CD14-positive monocyte (primary cell): Measurements from ENCODE around the gene HID1. TPM values are rescaled to one million over a fixed set of nuclear protein-coding genes. Genes with fewer than 3 reads are reported as not detected.
A peak's percentile ranks its signal among the peaks of the same experiment; 100 is the strongest.

Source experiments
- DNase-seq, 3 donors: peaks; one replicate each; pipeline ENCODE4 v3.0.0-alpha.2; 2011 to 2022
- H2AFZ ChIP-seq: 2 replicates; pipeline ENCODE4 v1.6.0; 2012; ENCODE audit warnings: mild to moderate bottlenecking, low read depth, low read length, inconsistent platforms; ENCODE audit not compliant: insufficient read depth, poor library complexity, severe bottlenecking
- H3K27ac ChIP-seq, 2 donors: 1 replicate in 1 of 2; 2 replicates in 1 of 2; pipeline ENCODE4 v1.5.1; 2012 to 2013; ENCODE audit warnings: low read length in 2 of 2, control low read depth in 1 of 2, inconsistent platforms in 1 of 2, low read depth in 1 of 2, mild to moderate bottlenecking in 1 of 2
- H3K27me3 ChIP-seq, 2 donors: one replicate each; pipeline versions ENCODE4 v1.6.0 to v1.6.1; 2011 to 2013; ENCODE audit warnings: low read length in 2 of 2; ENCODE audit not compliant: control insufficient read depth in 2 of 2, insufficient read depth in 2 of 2
- H3K36me3 ChIP-seq, 2 donors: replicated peaks in 1 of 2; 1 replicate in 1 of 2; 2 replicates in 1 of 2; pipeline versions ENCODE4 v1.5.1 to v1.6.1; 2012 to 2013; ENCODE audit warnings: low read length in 2 of 2, control low read depth in 1 of 2, inconsistent platforms in 1 of 2, mild to moderate bottlenecking in 1 of 2; ENCODE audit not compliant: insufficient read depth in 2 of 2, control insufficient read depth in 1 of 2
- H3K4me1 ChIP-seq, 2 donors: 1 replicate in 1 of 2; 2 replicates in 1 of 2; pipeline versions ENCODE4 v1.5.1 to v1.6.1; 2012 to 2013; ENCODE audit warnings: low read length in 2 of 2, control low read depth in 1 of 2, inconsistent platforms in 1 of 2, mild to moderate bottlenecking in 1 of 2, moderate library complexity in 1 of 2; ENCODE audit not compliant: insufficient read depth in 2 of 2, control insufficient read depth in 1 of 2
- H3K4me2 ChIP-seq: replicated peaks from 2 replicates; pipeline ENCODE3; 2012; ENCODE audit warnings: low read length, moderate library complexity, mild to moderate bottlenecking; ENCODE audit not compliant: poor library complexity, severe bottlenecking; ENCODE audit errors: extremely low read depth
- H3K4me3 ChIP-seq, 3 experiments: fragments of 200-600 bp in 1 of 3; sonication (generic) in 1 of 3; replicated peaks in 1 of 3; 1 replicate in 2 of 3; 2 replicates in 1 of 3; pipeline ENCODE4 v1.5.1; 2011 to 2013; ENCODE audit warnings: low read length in 3 of 3, mild to moderate bottlenecking in 3 of 3, control low read depth in 2 of 3, low read depth in 2 of 3, inconsistent platforms in 1 of 3, moderate library complexity in 1 of 3
- H3K79me2 ChIP-seq: 2 replicates; pipeline ENCODE4 v1.6.0; 2012; ENCODE audit warnings: mild to moderate bottlenecking, control low read depth, inconsistent platforms, low read length, moderate library complexity; ENCODE audit not compliant: insufficient read depth
- H3K9ac ChIP-seq: 2 replicates; pipeline ENCODE4 v1.6.0; 2017; ENCODE audit warnings: low read length, mild to moderate bottlenecking; ENCODE audit not compliant: insufficient read depth, poor library complexity, severe bottlenecking
- H3K9me3 ChIP-seq, 2 donors: replicated peaks in 1 of 2; 1 replicate in 1 of 2; 2 replicates in 1 of 2; pipeline versions ENCODE4 v1.5.1 to v1.6.1; 2012 to 2013; ENCODE audit warnings: low read length in 2 of 2, control low read depth in 1 of 2; ENCODE audit not compliant: control insufficient read depth in 1 of 2, insufficient read depth in 1 of 2
- H4K20me1 ChIP-seq: 2 replicates; pipeline ENCODE4 v1.6.0; 2012; ENCODE audit warnings: mild to moderate bottlenecking, low read length, control low read depth, moderate library complexity; ENCODE audit not compliant: insufficient read depth
- H3K27ac Mint-ChIP-seq, 7 donors: one replicate each; pipeline ENCODE4 v1.8.0; 2020; ENCODE audit warnings: mild to moderate bottlenecking in 7 of 7, mixed read lengths in 7 of 7, moderate library complexity in 6 of 7, inconsistent platforms in 2 of 7
- H3K27me3 Mint-ChIP-seq, 3 donors: one replicate each; pipeline ENCODE4 v1.8.0; 2021 to 2022; ENCODE audit warnings: low read depth in 3 of 3, mild to moderate bottlenecking in 3 of 3, mixed read lengths in 3 of 3, moderate library complexity in 3 of 3, inconsistent platforms in 1 of 3
- H3K36me3 Mint-ChIP-seq, 2 donors: one replicate each; pipeline ENCODE4 v1.8.0; 2020; ENCODE audit warnings: mixed read lengths in 2 of 2, inconsistent platforms in 1 of 2, mild to moderate bottlenecking in 1 of 2
- H3K4me1 Mint-ChIP-seq: one replicate; pipeline ENCODE4 v1.8.0; 2020; ENCODE audit warnings: mild to moderate bottlenecking, mixed read lengths
- H3K4me3 Mint-ChIP-seq, 2 donors: one replicate each; pipeline ENCODE4 v1.8.0; 2020; ENCODE audit warnings: mild to moderate bottlenecking in 2 of 2, mixed read lengths in 2 of 2, moderate library complexity in 1 of 2
- H3K9me3 Mint-ChIP-seq, 7 donors: one replicate each; pipeline ENCODE4 v1.8.0; 2020 to 2022; ENCODE audit warnings: mixed read lengths in 7 of 7, mild to moderate bottlenecking in 6 of 7, moderate library complexity in 6 of 7, inconsistent platforms in 2 of 7
- CTCF ChIP-seq: fragments of 200-600 bp; IDR thresholded peaks from one replicate; pipeline ENCODE4 v1.8.0; 2022; ENCODE audit warnings: antibody characterized with exemption, mild to moderate bottlenecking
- WGBS: methylation state at CpG from one replicate; pipeline ENCODE4 v1.1.5; 2013; ENCODE audit warnings: missing lambda C conversion rate; ENCODE audit not compliant: insufficient coverage; 5-methylcytosine and 5-hydroxymethylcytosine counted together
- intact Hi-C, 2 donors: fragments of 100-400 bp; cut with micrococcal nuclease; formaldehyde crosslinking; loops; one replicate each; pipeline versions ENCODE4 v1.15.0 to v1.15.1; 2023
- polyA plus RNA-seq, 3 donors: library from polyadenylated mRNA; depleted of rRNA in 1 of 3; unstranded in 2 of 3; stranded (reverse) in 1 of 3; fragments of 300-500 nt in 2 of 3; fragments of >200 nt in 1 of 3; fragmentation: Illumina TruSeq in 2 of 3; gene quantifications; 1 replicate in 2 of 3; 2 replicates in 1 of 3; pipeline ENCODE4 v1.2.3, GENCODE V29; 2012 to 2021

Gene HID1
- polyA plus RNA-seq, 3 donors: not detected

GRCh38 chr17:74924250-74924948 is 48.2 kb downstream of the HID1 start, which contains the start of gene OTOP2:
Gene OTOP2 (plus strand): TSS chr17:74924273. CDS start chr17:74924633, 360 bp downstream.
- H3K9ac ChIP-seq: peak within 1 kb of the TSS; percentile 15
- 4% methylated on average over 41 of the region's 54 CpGs for WGBS

More at GRCh38 chr17:74924250-74924948, 48.2 kb downstream of the HID1 start, which contains the start of gene OTOP2:
- H3K4me2 ChIP-seq: peak within 1 kb of the TSS; percentile 88
- TF ChIP-seq CTCF: no peak
- peaks cover 28% of the 10 kb centered on the region for H3K4me1 Mint-ChIP-seq
- peak within 1 kb of the TSS; percentile 50 for H2AFZ ChIP-seq
- peaks cover 0 to 7% of the 10 kb centered on the region in 2 donors for H3K9me3 ChIP-seq
- intact Hi-C loops: loop anchor here (2.0 kb wide), 2 partner anchors 34 to 36 kb away; no protein-coding TSS in a partner anchor
- H3K36me3 Mint-ChIP-seq: no peaks in the 10 kb centered on the region
- H3K9me3 Mint-ChIP-seq: peaks cover 0 to 10% (median 0%) of the 10 kb centered on the region in 7 donors
- H3K27me3 Mint-ChIP-seq: peaks cover 62 to 88% (median 64%) of the 10 kb centered on the region in 3 donors
- H3K27me3 ChIP-seq: peaks cover 27 to 67% of the 10 kb centered on the region in 2 donors
- H3K79me2 ChIP-seq: no peaks in the 10 kb centered on the region
- H3K36me3 ChIP-seq: no peaks in the 10 kb centered on the region
- H4K20me1 ChIP-seq: no peaks in the 10 kb centered on the region
- H3K4me3 ChIP-seq: peak within 1 kb of the TSS; percentile 8 to 75 (median 33)
- no peak within 1 kb of the TSS for H3K27ac ChIP-seq
- peak within 1 kb of the TSS; percentile 71 to 84 for H3K4me3 Mint-ChIP-seq
- DNase-seq: peak; percentile 75 to 87 (median 81)
- peak within 1 kb of the TSS in 2 of 7 donors; percentile 55 to 64 for H3K27ac Mint-ChIP-seq
- H3K4me1 ChIP-seq: peaks cover 26 to 38% of the 10 kb centered on the region in 2 donors
